ENCODE data around the gene EIF2B4.

DNA sequence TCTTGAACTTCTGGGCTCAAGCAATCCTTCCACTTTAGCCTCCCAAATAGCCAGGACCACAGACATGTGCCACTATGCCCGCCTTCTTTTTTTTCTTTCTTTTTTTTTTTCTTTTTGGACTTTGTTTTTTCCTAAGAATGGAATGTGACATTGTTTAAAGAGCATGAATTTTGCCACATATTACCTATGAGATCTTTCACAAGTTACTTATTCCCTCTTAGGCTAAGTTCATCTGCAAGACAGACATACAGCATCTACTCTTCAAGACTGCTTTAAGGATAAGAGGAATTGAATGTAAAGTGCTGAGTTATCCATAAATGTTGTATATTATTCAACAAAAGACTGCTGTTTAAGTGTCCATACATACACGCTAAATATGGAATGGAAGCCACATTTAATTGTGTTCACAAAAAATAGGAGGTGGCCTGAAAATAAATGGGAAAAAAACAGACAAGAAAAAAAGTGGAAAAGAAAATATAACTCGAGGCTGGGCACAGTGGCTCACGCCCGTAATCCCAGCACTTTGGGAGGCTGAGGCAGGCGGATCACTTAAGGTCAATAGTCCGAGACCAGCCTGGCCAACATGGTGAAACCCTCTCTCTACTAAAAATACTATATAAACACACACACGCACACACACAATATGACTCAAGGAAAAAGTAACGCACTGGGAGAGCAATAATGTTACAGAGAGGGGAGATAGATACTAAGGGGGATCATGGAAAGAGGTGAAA is 42.4 kb upstream of the EIF2B4 start:
- TF ChIP-seq POLR2AphosphoS5 (IDR thresholded peaks at IDR 0.05) (no peak), POLR2A (IDR thresholded peaks at IDR 0.05) (no peak)
